Progenitor cell of endocrine pancreas (in vitro differentiated cells): ENCODE measurements around the gene RBFOX2. TPM values are rescaled to one million over a fixed set of nuclear protein-coding genes. Genes with fewer than 3 reads are reported as not detected.

Source experiments
- DNase-seq: peaks from one replicate; pipeline ENCODE4 v3.0.0; 2021; ENCODE audit warnings: low spot score; ENCODE audit not compliant: unreplicated experiment
- H3K27ac Mint-ChIP-seq: 2 replicates; pipeline ENCODE4 v1.8.0; 2021; ENCODE audit warnings: mild to moderate bottlenecking, moderate library complexity, mixed read lengths
- H3K27me3 Mint-ChIP-seq: 2 replicates; pipeline ENCODE4 v1.8.0; 2021; ENCODE audit warnings: mixed read lengths
- H3K36me3 Mint-ChIP-seq: 2 replicates; pipeline ENCODE4 v1.8.0; 2022; ENCODE audit warnings: mixed read lengths; ENCODE audit not compliant: insufficient read depth
- H3K4me1 Mint-ChIP-seq: 2 replicates; pipeline ENCODE4 v1.8.0; 2021; ENCODE audit warnings: low read depth, mixed read lengths
- H3K4me3 Mint-ChIP-seq: 2 replicates; pipeline ENCODE4 v1.8.0; 2021; ENCODE audit warnings: low read depth, mild to moderate bottlenecking, moderate library complexity, mixed read lengths
- H3K9me3 Mint-ChIP-seq: 2 replicates; pipeline ENCODE4 v1.8.0; 2021; ENCODE audit warnings: low read depth, mixed read lengths
- CTCF ChIP-seq: fragments of 200-600 bp; sonication (generic); IDR thresholded peaks from one replicate; pipeline ENCODE4 v1.5.0; 2021; ENCODE audit warnings: antibody characterized with exemption, mild to moderate bottlenecking; ENCODE audit not compliant: unreplicated experiment
- total RNA-seq: library from RNA; stranded (reverse); gene quantifications from 2 replicates; pipeline ENCODE4 v1.2.1, GENCODE V29; 2021

The RBFOX2 gene
- total RNA-seq, 1 donor from 2014 or later: 140 TPM

- H3K27me3 Mint-ChIP-seq: no peaks in the 10 kb centered on the region
- H3K36me3 Mint-ChIP-seq: no peaks in the 10 kb centered on the region
- no peaks in the 10 kb centered on the region for H3K9me3 Mint-ChIP-seq
- no peak for TF ChIP-seq CTCF
- H3K27ac Mint-ChIP-seq: no peak overlapping the region
- H3K4me1 Mint-ChIP-seq: peaks cover 69% of the 10 kb centered on the region
- H3K4me3 Mint-ChIP-seq: no peak overlapping the region
- DNase-seq: no peak
These were observed 16.3 kb downstream of the RBFOX2 start for GRCh38 chr22:36012332-36012731.

- no peaks in the 10 kb centered on the region for H3K9me3 Mint-ChIP-seq
- H3K4me1 Mint-ChIP-seq: peaks cover 62% of the 10 kb centered on the region
- H3K4me3 Mint-ChIP-seq: no peak overlapping the region
- DNase-seq: no peak
- H3K36me3 Mint-ChIP-seq: no peaks in the 10 kb centered on the region
- TF ChIP-seq CTCF: no peak
- H3K27me3 Mint-ChIP-seq: no peaks in the 10 kb centered on the region
- peak overlapping the region; percentile 68 for H3K27ac Mint-ChIP-seq
These were observed 17.7 kb downstream of the RBFOX2 start for GRCh38 chr22:36010882-36011281.

- H3K27me3 Mint-ChIP-seq: no peaks in the 10 kb centered on the region
- H3K36me3 Mint-ChIP-seq: no peaks in the 10 kb centered on the region
- no peak overlapping the region for H3K4me3 Mint-ChIP-seq
- no peaks in the 10 kb centered on the region for H3K9me3 Mint-ChIP-seq
- peak overlapping the region; percentile 64 for H3K27ac Mint-ChIP-seq
- peak; percentile 28 for DNase-seq
- TF ChIP-seq CTCF: no peak
- H3K4me1 Mint-ChIP-seq: peaks cover 56% of the 10 kb centered on the region
These were observed 18.5 kb downstream of the RBFOX2 start for GRCh38 chr22:36010090-36010489.

DNA sequence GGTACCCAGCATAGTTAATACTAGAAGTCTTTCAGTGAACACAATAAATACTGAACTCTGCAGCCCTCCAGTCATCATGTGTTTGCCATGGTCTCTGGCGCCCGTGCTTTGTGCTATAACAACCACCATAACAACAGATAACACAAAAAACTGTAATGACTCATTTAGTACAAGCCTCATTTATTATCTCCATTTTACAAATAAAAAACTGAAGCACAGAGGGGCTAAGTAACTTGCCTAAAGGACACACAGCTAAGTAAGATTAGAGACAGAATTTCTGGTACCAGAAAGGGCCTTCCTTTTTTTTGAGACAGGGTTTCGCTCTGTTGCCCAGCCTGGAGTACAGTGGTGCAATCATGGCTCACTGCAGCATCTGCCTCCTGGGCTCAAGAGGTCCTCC, 19.5 kb downstream of the RBFOX2 start:
- no peak for DNase-seq
- Mint-ChIP-seq H3K4me1 (peaks cover 53% of the 10 kb centered on the region), H3K27me3 (no peaks in the 10 kb centered on the region), H3K4me3 (no peak overlapping the region), H3K27ac (peak overlapping the region; percentile 13), H3K9me3 (no peaks in the 10 kb centered on the region), H3K36me3 (peaks cover 2% of the 10 kb centered on the region)
- no peak for TF ChIP-seq CTCF

DNA sequence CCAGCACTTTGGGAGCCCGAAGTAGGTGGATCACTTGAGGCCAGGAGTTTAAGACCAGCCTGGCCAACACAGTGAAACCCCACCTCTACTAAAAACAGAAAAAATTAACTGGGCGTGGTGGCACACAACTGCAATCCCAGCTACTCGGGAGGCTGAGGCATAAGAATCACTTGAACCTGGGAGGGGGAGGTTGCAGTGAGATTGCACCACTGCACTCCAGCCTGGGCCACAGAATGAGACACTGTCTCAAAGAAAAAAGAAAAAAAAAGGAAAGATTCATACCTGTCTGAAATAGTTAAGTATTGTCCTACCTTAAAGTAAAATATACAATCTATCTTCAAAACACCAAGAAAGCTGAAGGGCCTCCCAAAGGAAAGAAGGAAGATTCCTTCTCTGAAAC, 20.1 kb downstream of the RBFOX2 start:
- Mint-ChIP-seq H3K36me3 (peaks cover 2% of the 10 kb centered on the region), H3K4me1 (peaks cover 52% of the 10 kb centered on the region), H3K4me3 (no peak overlapping the region), H3K27ac (no peak overlapping the region), H3K9me3 (no peaks in the 10 kb centered on the region), H3K27me3 (no peaks in the 10 kb centered on the region)
- no peak for DNase-seq
- TF ChIP-seq CTCF: no peak
